Measurements from ENCODE around the gene PLEKHA4. TPM values are rescaled to one million over a fixed set of nuclear protein-coding genes. Genes with fewer than 3 reads are reported as not detected.
"Not testable (repeated sequence)": the region's sequence is repeated elsewhere in the genome, so short reads cannot be mapped to it uniquely, and the experiment has no call there.

The PLEKHA4 gene
- total RNA-seq, 4 donors from 2014 or later = 2.8 to 38.8 (median 5.9) TPM

- H3K27me3 ChIP-seq = no peaks in the 10 kb centered on the region
- H3K9me3 ChIP-seq = no peaks in the 10 kb centered on the region
- H3K4me3 ChIP-seq = peak overlapping the region; percentile 40 to 70 (median 56)
- H3K36me3 ChIP-seq = no peaks in the 10 kb centered on the region
- H3K4me1 ChIP-seq = peaks cover 0 to 14% (median 2%) of the 10 kb centered on the region in 4 donors
- H3K27ac ChIP-seq = peak overlapping the region; percentile 63 to 87 (median 71)
- TF ChIP-seq POLR2A (IDR thresholded peaks at IDR 0.05) = peak in 1 of 2 donors; percentile 34
- TF ChIP-seq, protein P1, sequence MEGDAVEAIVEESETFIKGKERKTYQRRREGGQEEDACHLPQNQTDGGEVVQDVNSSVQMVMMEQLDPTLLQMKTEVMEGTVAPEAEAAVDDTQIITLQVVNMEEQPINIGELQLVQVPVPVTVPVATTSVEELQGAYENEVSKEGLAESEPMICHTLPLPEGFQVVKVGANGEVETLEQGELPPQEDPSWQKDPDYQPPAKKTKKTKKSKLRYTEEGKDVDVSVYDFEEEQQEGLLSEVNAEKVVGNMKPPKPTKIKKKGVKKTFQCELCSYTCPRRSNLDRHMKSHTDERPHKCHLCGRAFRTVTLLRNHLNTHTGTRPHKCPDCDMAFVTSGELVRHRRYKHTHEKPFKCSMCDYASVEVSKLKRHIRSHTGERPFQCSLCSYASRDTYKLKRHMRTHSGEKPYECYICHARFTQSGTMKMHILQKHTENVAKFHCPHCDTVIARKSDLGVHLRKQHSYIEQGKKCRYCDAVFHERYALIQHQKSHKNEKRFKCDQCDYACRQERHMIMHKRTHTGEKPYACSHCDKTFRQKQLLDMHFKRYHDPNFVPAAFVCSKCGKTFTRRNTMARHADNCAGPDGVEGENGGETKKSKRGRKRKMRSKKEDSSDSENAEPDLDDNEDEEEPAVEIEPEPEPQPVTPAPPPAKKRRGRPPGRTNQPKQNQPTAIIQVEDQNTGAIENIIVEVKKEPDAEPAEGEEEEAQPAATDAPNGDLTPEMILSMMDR (IDR thresholded peaks at IDR 0.05) = peak; percentile 85 to 99 (median 97)
- DNase-seq = peak; percentile 90 to 95 (median 90)
Observed at GRCh38 chr19:48795055-48795684, 73.2 kb downstream of the PLEKHA4 start.

DNA sequence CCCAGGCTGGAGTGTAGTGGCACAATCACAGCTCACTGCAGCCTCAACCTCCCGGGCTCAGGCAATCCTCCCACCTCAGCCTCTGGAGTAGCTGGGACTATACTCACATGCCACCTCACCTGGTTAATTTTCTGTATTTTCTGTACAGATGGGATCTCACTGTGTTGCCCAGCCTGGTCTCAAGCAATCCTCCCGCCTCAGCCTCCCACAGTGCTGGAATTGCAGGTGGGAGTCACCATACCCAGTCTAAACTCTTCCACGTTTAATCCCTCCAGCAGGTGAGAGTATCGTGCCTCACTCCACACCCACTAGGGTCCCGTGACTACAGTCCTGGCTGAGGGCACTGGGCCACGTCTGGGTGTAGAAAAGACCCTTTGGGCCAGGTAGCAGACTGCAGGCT, 74.1 kb downstream of the PLEKHA4 start:
- Histone ChIP-seq H3K36me3 (no peaks in the 10 kb centered on the region), H3K9me3 (no peaks in the 10 kb centered on the region), H3K27me3 (no peaks in the 10 kb centered on the region), H3K4me1 (peaks cover 0 to 14% (median 2%) of the 10 kb centered on the region in 4 donors), H3K4me3 (no peak overlapping the region), H3K27ac (no peak overlapping the region)
- no peak for DNase-seq
- TF ChIP-seq, protein P1 (IDR thresholded peaks at IDR 0.05) = no peak
- TF ChIP-seq POLR2A (IDR thresholded peaks at IDR 0.05) = no peak

DNA sequence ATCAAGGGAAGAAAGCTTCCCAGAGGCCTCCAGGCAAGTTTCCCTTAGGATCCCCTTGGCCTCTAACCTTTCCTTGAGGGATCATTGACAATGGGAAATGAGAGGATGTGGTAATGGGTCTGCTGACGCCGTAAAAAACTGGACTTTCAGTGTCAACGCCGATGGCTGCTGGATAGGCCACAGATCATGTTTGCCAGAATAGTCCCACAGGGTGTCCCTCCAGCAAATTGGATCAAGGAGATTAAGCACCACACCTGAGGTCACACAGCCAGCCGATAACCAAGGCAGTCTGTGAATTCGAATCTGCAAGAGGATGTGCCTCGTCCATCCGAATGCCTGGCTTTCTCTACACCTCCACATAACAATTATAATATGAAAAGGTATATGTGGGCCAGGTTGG, 75.1 kb downstream of the PLEKHA4 start:
- no peak for DNase-seq
- no peaks in the 10 kb centered on the region for H3K9me3 ChIP-seq
- no peak overlapping the region for H3K27ac ChIP-seq
- no peaks in the 10 kb centered on the region for H3K36me3 ChIP-seq
- TF ChIP-seq, protein P1 (IDR thresholded peaks at IDR 0.05) = no peak
- no peak for TF ChIP-seq POLR2A (IDR thresholded peaks at IDR 0.05)
- H3K27me3 ChIP-seq = no peaks in the 10 kb centered on the region
- peaks cover 0 to 14% (median 2%) of the 10 kb centered on the region in 4 donors for H3K4me1 ChIP-seq
- no peak overlapping the region for H3K4me3 ChIP-seq

DNA sequence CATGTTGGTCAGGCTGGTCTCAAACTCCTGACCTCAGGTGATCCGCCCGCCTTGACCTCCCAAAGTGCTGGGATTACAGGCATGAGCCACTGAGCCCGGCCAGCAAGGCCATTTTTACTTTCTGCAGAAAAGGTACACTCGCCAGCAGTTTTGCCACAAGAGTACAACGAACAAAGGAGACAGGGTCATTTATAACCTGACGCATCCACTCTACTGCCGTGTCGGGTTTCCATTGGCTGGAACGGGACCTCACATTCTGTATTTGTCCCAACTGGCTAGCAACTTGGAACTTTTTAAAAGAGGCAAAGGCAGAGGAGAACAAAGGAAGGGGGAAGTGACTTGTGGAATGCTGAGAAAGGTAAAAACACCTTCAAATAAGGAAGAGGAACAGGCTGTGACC, 81.1 kb downstream of the PLEKHA4 start:
- H3K4me3 ChIP-seq, H3K27ac ChIP-seq, DNase-seq, H3K27me3 ChIP-seq, H3K9me3 ChIP-seq, H3K36me3 ChIP-seq: not testable (repeated sequence)
- peaks cover 0 to 12% (median 0%) of the 10 kb centered on the region in 4 donors for H3K4me1 ChIP-seq

Small RNA genes lying within 50 kb of the gene (small RNA-seq; reads per million reads assigned to genes)
- 0 reads per million in 2 donors for gene RNU6-317P

Other genes with a start within 250 kb of the PLEKHA4 start
- 1,000 to 10,000 TPM; 1,077 to 1,595 (median 1,505) TPM for gene RPL18, start 249.4 kb downstream of the PLEKHA4 start, total RNA-seq
- 100 to 1,000 TPM in 2 of 4 donors, 10 to 100 TPM in 2; 34.7 to 121 (median 96.7) TPM for gene SPHK2, start 249.1 kb downstream of the PLEKHA4 start, total RNA-seq
- 10 to 100 TPM in 3 of 4 donors, 1 to 10 TPM in 1; 9.9 to 51.5 (median 35.8) TPM for gene DBP, start 231.2 kb downstream of the PLEKHA4 start, total RNA-seq
- 1 to 10 TPM in 3 of 4 donors, under 1 TPM in 1; 0.70 to 8.3 (median 2.1) TPM for gene CA11, start 222.4 kb downstream of the PLEKHA4 start, total RNA-seq
- 1 to 10 TPM in 1 of 4 donors, not detected in 3; 6.8 TPM for gene NTN5, start 195.6 kb downstream of the PLEKHA4 start, total RNA-seq
- gene FUT2, start 172.6 kb downstream of the PLEKHA4 start, total RNA-seq = 10 to 100 TPM; 11.6 to 91.6 (median 53.8) TPM
- 1 to 10 TPM in 1 of 4 donors, under 1 TPM in 1, not detected in 2; 0.70 to 1.1 TPM for gene MAMSTR, start 148.9 kb downstream of the PLEKHA4 start, total RNA-seq
- 1 to 10 TPM; 1.8 to 6.6 (median 3.4) TPM for gene RASIP1, start 128.0 kb downstream of the PLEKHA4 start, total RNA-seq
- gene IZUMO1, start 121.7 kb downstream of the PLEKHA4 start, total RNA-seq = not detected
- gene FUT1, start 116.0 kb downstream of the PLEKHA4 start, total RNA-seq = 1 to 10 TPM in 1 of 4 donors, under 1 TPM in 3; 0.38 to 1.2 (median 0.68) TPM
- not detected for gene FGF21, start 113.1 kb downstream of the PLEKHA4 start, total RNA-seq
- gene BCAT2, start 57.6 kb downstream of the PLEKHA4 start, total RNA-seq = 10 to 100 TPM; 22.4 to 53.6 (median 30.2) TPM
- 1 to 10 TPM in 3 of 4 donors, not detected in 1; 2.0 to 8.8 (median 2.8) TPM for gene HSD17B14, start 32.1 kb downstream of the PLEKHA4 start, total RNA-seq
- 100 to 1,000 TPM in 2 of 4 donors, 10 to 100 TPM in 2; 39.2 to 198 (median 80.3) TPM for gene PPP1R15A, start 3.8 kb upstream of the PLEKHA4 start, total RNA-seq
- gene TULP2, start 30.1 kb upstream of the PLEKHA4 start, total RNA-seq = not detected
- gene NUCB1, start 31.7 kb upstream of the PLEKHA4 start, total RNA-seq = 100 to 1,000 TPM; 154 to 506 (median 444) TPM
- 10 to 100 TPM in 3 of 4 donors, not detected in 1; 14.6 to 55.5 (median 45.9) TPM for gene DHDH, start 65.1 kb upstream of the PLEKHA4 start, total RNA-seq
- 100 to 1,000 TPM in 3 of 4 donors, 10 to 100 TPM in 1; 71.0 to 138 (median 104) TPM for gene BAX, start 86.3 kb upstream of the PLEKHA4 start, total RNA-seq
- gene FTL, start 96.7 kb upstream of the PLEKHA4 start, total RNA-seq = 1,000 to 10,000 TPM; 5,249 to 9,852 (median 6,180) TPM
- 10 to 100 TPM; 24.8 to 61.8 (median 44.0) TPM for gene GYS1, start 124.7 kb upstream of the PLEKHA4 start, total RNA-seq
- 100 to 1,000 TPM in 1 of 4 donors, 10 to 100 TPM in 3; 34.2 to 111 (median 42.8) TPM for gene RUVBL2, start 125.3 kb upstream of the PLEKHA4 start, total RNA-seq
- 10 to 100 TPM in 1 of 4 donors, not detected in 3; 15.8 TPM for gene LHB, start 148.5 kb upstream of the PLEKHA4 start, total RNA-seq
- not detected for gene CGB3, start 155.7 kb upstream of the PLEKHA4 start, total RNA-seq
- not detected for gene CGB2, start 163.3 kb upstream of the PLEKHA4 start, total RNA-seq
- not detected for gene CGB1, start 168.3 kb upstream of the PLEKHA4 start, total RNA-seq
- not detected for gene CGB5, start 175.2 kb upstream of the PLEKHA4 start, total RNA-seq
- gene CGB8, start 180.5 kb upstream of the PLEKHA4 start, total RNA-seq = not detected
- not detected for gene CGB7, start 189.1 kb upstream of the PLEKHA4 start, total RNA-seq
- gene NTF4, start 196.2 kb upstream of the PLEKHA4 start, total RNA-seq = not detected
- not detected for gene KCNA7, start 204.1 kb upstream of the PLEKHA4 start, total RNA-seq
- 100 to 1,000 TPM; 240 to 520 (median 395) TPM for gene SNRNP70, start 216.8 kb upstream of the PLEKHA4 start, total RNA-seq
- gene LIN7B, start 245.8 kb upstream of the PLEKHA4 start, total RNA-seq = 10 to 100 TPM in 3 of 4 donors, not detected in 1; 13.5 to 29.4 (median 18.0) TPM